ENCODE data around the gene PLAAT2. TPM values are rescaled to one million over a fixed set of nuclear protein-coding genes. Genes with fewer than 3 reads are reported as not detected.
A peak's percentile ranks its signal among the peaks of the same experiment; 100 is the strongest.
"Not testable (repeated sequence)": the region's sequence is repeated elsewhere in the genome, so short reads cannot be mapped to it uniquely, and the experiment has no call there.

Gene PLAAT2
- polyA plus RNA-seq, 3 donors, result 0.37 to 0.68 TPM; not detected in 1

DNA sequence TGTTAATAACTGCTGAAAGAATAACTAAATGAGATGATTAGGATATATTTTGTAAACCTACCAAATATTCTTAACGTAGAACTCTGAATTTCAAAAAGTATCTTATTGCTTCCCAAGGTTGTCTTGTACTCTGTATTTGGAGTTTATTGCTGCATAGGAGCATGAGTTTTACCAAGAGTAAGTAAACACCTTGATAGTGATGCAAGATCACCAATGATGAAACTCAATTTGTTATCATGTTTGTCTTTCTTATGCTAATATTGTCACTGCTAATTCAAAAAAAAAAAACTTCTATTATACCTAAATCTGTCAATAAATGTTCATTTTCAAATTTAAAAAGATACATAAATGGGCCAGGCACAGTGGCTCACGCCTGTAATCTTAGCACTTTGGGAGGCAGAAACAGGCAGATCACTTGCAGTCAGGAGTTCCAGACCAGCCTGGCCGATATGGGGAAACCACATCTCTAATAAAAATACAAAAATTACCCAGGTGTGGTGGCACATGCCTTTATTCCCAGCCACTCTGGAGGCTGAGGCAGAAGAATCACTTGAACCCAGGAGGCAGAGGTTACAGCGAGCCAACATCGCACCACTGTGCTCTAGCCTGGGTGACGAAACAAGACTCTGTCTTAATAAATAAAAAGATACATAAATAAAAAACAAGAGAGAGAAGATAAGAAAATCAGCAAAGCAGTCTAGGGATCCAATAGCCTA, 23.4 kb upstream of the PLAAT2 start:
- DNase-seq (ENCODE audit: extremely low read depth in 1 of 11, low read depth in 9 of 11, low spot score in 4 of 11), result no peak

DNA sequence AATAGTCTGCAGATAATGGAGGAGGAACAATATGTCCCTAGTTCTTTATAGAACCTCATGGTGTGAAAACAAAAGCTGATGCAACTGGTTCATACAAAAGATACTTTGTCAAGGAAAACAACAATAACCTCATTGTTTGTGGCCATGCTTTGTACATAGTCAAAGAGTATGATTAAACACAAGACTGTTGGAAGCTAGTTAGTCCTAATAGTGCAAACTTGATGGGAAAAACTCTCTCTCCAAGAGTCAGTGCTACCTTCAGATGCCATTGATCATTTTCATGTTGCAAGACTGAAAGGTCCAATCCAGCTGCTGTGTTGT, 20.1 kb upstream of the PLAAT2 start:
- no peak for DNase-seq (ENCODE audit: extremely low read depth in 1 of 11, low read depth in 9 of 11, low spot score in 4 of 11)

DNA sequence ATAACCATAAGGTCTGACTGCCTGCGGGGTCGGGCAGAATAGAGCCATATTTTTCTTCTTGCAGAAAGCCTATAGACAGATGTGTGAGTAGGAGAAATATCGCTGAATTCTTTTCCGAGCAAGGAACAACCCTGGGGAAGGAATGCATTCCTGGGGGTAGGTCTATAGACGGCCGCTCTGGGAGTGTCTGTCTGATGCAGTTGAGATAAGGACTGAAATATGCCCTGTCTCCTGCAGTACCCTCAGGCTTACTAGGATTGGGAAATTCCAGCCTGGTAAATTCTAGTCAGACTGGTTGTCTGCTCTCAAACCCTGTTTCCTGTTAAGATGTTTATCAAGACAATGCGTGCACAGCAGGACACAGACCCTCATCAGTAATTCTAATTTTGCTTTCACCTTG, 18.0 kb upstream of the PLAAT2 start:
- DNase-seq (ENCODE audit: extremely low read depth in 1 of 11, low read depth in 9 of 11, low spot score in 4 of 11), result not testable (repeated sequence)

DNA sequence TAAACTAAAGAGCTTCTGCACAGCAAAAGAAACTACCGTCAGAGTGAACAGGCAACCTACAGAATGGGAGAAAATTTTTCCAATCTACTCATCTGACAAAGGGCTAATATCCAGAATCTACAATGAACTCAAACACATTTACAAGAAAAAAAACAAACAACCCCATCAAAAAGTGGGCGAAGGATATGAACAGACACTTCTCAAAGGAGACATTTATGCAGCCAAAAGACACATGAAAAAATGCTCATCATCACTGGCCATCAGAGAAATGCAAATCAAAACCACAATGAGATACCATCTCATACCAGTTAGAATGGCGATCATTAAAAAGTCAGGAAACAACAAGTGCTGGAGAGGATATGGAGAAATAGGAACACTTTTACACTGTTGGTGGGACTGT, 15.7 kb upstream of the PLAAT2 start:
- not testable (repeated sequence) for DNase-seq (ENCODE audit: extremely low read depth in 1 of 11, low read depth in 9 of 11, low spot score in 4 of 11)

DNA sequence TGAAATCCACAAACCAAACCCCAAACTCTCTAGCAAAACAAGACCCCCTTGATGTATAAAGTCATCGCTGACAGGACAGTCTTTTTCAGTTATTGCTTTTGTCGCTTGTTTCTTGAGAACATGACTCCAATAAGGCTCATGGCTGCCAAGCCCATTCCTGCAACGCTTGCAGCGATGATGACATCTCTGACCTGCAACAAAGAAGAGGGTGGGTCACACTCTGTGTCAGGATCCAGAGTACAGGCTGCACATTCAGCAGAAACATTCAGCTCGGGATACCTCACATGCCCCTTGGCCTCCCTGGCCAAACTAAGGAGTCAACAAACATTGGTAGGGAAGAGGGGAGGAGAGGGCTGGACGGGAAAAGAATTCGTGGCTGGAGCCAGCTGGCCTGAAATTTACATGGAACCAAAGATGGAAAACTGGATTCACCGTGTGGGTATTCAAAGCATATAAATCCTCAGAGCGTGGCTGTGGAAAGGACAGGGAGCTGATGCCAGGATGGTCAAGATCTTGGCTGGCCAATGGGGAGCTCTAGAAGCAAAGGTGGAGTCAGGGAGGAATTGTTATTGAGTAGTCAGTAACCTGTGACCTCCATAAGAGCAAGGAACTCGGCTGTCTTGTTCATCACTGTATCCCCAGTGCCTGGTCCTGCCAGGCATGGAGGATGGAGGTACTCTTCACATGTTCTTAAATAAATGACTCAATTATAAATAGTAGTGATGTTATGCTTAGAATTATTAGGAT, 11.8 kb upstream of the PLAAT2 start:
- DNase-seq (ENCODE audit: extremely low read depth in 1 of 11, low read depth in 9 of 11, low spot score in 4 of 11), result no peak

DNA sequence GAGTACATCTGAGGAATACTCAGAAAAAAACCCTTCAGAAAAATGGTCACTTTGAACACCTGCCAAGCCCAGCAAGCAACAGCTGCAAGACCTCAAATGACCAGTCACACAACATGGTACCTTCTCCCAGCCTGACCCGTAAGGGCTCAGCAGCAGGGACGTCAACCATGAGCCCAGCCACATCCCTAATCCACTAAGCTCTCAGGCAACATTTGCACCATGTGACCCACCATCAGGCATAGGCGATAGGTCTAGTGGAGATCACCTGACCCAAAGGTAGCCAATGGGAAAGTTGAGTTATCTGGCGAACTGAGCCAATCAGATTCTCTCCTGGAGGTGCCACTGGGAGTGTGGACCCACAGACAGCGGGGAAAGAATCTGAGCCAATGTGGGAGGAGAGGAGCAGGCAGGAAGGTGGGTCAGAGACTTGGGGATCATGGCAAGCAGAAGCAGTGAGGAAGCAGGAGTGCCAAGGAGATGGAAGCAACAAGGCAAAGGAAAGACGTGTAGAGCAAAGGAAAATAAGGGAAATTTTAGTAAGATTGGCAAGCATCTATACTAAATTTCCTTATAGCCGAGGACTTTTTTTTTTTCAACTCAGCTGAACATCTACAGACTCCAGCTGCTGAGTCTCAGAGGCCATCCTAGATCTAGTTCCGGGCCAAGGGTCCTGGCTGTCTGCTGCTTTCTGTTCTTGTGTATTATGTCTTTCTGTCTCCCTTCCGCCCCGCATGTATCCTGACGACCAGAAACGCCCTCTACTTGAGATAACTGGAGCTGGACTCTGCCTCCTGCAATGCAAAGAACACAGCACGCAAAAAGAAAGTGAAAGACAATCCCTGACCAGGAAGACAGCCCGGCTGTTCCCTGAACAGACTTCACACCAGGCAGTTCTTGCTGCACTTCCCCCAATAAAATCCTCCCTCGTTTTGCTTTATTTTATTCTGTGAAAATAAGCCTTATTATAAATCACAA, 11.0 kb upstream of the PLAAT2 start:
- DNase-seq (ENCODE audit: extremely low read depth in 1 of 11, low read depth in 9 of 11, low spot score in 4 of 11), result peak in 10 of 11 donors; percentile 29 to 67 (median 46)

DNA sequence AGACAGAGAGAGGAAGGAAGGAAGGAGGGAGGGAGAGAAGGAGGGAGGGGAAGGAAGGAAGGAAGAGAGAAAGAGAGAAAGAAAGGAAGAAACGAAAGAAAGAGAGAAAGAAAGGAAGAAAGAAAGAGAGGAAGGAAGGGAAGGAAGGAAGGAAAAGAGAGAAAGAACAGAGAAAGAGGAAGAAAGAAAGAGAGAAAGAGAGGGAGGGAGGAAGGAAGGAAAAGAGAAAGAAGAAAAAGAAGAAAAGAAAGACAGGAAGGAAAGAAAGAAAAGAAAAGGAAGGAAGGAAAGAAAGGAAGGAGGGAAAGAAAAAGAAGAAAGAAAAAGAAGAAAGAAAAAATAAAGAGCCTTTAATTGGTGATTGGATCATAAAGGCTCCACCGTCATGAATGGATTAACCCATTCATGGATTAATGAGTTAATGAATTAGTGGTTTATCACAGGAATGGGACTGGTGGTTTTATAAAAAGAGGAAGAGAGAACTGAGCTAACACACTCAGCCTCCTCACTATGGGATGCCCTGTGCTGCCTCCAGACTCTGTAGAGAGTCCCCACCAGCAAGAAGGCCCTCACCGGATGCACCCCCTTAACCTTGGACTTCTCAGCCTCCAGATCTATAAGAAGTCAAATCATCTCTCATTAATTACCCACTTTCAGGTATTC, 9.0 kb upstream of the PLAAT2 start:
- no peak for DNase-seq (ENCODE audit: extremely low read depth in 1 of 11, low read depth in 9 of 11, low spot score in 4 of 11)

DNA sequence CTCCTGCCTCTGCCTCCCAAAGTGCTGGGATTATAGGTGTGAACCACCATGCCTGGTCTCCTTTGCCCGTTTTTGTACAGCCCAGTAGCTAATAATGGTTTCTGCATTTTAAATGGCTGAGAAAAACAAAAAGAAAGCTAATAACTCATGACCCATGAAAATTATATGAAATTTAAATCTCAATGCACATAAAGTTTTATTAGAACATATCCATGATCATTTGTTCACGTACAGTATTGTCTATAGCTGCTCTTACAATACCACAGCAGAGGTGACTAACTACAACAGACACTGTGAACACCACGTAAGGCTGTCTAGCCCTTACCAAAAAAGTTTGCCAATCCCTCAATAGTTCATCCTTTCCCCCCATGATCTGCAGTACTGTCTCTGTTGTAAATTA, 6.4 kb upstream of the PLAAT2 start:
- no peak for DNase-seq (ENCODE audit: extremely low read depth in 1 of 11, low read depth in 9 of 11, low spot score in 4 of 11)

DNA sequence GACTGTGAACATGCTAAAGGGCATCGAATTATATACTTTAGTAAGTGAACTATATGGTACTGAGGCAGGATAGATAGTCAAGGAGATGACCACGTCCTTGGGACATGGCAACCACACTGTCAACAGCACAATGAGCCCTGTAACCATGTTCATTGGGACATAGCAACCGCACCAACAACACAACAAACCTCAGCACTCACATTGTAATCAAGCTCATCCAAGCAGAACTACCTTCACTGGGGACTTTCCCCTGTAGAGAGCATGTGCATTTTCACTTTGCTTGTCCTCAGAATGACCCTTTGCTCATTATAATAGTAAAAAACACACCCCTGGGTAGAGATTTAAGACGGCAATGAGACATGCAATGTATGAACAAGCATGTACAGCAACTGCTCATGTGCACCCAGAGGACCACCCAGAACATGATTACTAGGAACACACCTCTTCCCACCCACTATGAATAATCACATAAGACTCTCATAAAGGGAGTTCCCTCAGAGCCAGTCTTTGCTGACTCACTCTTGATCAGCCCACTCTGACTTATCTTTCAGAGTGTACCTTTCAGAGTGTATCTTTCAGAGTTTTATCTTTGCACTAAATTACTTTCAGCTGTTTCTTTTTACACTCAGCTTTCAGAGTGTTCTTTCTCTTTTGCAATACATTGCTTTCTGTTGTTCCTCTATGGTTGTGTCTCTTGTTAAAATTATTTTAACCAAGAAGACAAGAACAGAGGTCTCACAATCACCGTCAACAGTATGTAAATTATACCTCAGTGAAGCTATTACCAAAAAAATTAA, 4.1 kb upstream of the PLAAT2 start:
- peak; percentile 36 to 77 (median 56) for DNase-seq (ENCODE audit: extremely low read depth in 1 of 11, low read depth in 9 of 11, low spot score in 4 of 11)

DNA sequence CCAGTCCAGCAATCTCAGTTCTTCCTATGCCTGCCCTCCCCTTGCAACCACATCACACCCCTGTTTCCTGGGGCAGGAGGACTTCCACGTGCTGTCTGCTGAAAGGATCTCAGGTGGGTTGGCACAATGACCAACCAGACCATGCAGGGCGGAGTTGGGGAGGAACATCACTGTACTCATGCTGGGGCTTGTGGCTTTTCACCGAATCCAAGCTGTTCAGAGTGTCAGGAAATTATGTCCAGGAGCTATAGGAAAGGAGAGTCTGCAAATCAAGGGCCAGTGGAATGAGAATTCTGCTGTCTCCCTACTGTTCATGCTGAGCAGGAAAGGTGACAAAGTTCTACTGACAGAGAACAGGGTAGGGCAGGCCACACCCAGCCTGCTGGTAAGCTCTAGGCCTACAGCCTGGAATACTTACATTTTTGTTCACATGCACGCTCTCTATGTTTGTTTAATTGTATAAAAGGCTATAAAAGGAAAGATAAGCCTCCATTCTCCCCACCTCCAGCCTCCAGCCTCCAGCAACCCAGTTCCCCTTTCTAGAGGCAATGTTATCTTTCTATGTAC, 1.7 kb upstream of the PLAAT2 start:
- no peak for DNase-seq (ENCODE audit: extremely low read depth in 1 of 11, low read depth in 9 of 11, low spot score in 4 of 11)

DNA sequence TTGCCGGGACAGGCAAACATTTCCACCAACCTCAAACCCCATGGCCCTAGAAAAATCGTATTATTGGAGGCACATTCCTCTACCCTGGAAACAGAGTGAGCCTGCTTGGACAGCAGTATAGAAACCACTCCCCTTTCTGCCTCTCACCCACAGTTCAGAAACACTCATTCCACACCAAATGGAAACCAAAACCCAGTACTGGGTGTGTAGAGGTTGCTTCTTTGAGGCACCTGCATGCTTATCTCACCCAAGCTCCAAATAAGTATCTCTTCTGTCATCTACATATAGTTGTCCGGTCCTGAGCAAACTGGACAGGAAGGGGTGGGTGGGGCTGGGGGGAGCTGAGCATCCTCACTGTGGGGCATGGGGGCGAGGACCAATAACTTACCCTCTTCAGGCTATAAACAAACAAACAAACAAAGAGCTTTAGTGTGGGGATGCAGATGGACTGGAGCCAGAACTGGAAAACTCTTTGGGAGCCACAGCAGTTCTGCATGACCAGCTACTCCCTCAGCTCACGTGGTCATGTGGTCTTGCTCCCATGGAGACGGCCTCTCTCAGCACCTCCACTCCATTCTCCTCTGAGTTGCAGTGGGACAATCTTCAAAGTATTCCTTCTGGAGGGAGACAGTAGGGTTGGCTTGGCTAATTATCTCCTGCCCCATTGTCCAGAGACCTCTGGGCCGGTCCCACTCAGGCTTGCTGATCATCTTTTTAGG, 1.0 kb upstream of the PLAAT2 start:
- peak in 6 of 11 donors; percentile 24 to 56 (median 42) for DNase-seq (ENCODE audit: extremely low read depth in 1 of 11, low read depth in 9 of 11, low spot score in 4 of 11)

DNA sequence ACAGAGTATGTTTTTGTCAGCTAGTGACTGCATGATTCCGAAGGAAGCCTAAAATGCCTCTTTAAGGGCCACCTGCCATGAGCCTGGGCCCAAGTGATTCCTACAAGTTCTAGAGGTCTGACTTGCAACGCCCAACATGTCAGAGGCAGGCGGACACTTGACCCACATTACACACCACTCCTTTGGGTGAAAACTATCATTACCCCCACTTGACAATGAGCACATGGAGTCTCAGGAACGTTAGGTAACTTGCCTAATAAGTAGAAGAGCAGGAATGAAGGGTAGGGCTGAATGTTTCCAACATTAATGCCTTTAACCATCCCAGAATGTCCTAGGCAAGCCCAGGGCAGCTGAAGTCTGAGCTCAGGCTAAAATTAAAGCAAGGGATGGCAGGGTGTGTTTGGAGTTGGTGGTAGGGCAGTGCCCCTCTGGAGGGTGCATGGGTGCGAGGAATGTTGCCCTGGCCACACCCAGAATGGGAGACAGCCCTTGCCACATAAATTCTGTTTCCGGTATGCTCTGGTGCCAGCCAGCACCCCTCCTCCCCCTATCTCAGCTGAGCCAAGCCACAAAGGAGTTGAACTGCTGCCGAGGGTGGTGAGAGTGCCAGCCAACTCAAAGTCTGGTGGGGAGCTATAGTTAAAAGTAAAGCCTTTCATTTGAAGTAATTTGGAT, 2.5 kb downstream of the PLAAT2 start:
- no peak for DNase-seq (ENCODE audit: extremely low read depth in 1 of 11, low read depth in 9 of 11, low spot score in 4 of 11)

DNA sequence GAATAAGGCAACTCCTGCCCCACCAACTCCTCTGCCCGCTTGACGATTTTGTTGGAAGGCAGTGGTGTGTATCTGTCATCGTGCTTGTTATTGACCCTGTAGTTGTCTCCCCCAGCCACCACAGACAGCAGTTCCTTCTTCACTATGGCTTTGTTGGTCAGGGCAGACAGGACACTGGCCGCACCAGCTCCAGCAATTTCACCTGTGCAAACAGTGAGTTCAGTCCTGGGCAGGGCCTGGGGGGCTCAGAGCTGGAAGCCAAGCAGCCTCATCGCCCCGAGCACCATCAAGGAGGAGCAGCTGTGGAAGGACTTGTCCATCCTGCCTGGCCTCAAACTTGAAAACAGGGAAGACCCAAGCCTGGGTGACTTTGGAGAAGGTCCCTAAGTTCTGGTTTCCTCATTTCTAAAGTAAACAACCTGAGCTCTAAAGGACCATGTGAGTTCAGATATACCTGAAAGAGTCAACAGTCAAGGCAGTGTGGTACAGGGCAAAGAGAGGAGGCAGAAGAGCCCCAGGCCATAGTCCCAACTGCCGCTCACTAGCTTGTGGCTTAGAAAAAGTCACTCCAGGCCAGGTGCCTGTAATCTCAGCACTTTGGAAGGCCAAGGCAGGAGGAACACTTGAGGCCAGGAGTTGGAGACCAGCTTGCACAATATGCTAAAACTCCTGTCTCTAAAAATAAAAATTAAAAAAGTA, 4.6 kb downstream of the PLAAT2 start:
- DNase-seq (ENCODE audit: extremely low read depth in 1 of 11, low read depth in 9 of 11, low spot score in 4 of 11), result no peak

DNA sequence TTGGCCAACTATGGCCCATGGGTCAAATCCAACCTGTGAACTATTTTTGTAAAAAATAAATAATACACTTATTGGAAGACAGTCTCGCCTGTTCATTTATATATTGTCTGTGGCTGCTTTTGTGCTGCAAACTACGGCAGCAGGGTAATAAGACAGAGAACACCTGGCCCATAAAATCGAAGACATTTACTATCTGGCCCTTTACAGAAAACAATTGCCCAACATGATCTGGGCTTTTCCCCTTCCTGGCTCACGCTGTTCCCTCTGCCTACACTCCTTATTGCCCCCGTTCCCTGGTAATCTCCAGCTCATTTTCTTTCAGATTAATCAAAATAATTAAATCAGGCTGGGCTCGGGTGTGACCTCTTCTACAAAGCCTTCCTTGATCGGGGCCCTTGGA, 5.6 kb downstream of the PLAAT2 start:
- no peak for DNase-seq (ENCODE audit: extremely low read depth in 1 of 11, low read depth in 9 of 11, low spot score in 4 of 11)

DNA sequence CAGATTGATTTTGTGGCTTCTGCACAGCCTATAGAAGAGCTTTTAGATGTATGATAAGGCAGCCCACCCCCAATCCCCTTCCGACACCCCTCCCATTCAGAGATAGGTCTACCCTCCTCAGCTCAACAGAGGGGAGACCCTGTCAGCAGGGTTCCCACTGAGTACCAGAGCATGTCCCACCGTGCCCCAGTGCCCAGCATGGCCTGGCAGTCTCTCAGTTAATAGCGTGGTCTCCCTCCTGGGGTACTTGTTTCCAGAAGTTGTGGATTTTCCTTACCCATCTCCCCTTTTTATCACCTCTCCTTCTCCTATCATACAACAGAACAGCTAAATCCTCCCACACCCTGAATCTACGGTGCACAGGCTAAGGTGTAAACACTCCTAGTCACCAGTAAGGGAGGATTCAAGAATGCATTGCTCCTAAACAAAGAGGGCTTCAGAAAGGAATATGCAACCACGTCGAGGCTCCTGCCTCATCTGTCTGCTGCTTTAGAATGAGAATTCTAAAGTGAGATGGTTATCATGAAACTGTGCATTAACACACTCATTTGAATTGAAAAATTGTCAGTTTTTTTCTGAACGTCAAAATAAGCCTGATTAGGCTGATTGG, 6.7 kb downstream of the PLAAT2 start:
- DNase-seq (ENCODE audit: extremely low read depth in 1 of 11, low read depth in 9 of 11, low spot score in 4 of 11), result no peak

DNA sequence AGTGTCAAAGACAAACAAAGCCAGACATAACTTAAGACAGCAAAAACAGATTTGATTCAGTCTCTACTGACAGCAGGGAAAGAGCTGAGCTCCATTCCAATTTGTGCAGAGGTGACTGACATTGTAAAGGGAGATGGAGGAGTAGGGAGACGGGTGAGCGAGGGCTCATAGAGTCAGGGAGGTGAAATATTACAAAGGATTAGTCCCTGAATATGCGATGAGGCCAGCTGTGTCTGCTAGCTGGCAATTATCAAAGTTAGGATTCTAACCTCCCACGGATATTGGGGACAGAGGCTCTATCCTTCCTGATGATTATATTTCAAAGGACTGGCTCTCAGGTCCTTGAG, 8.3 kb downstream of the PLAAT2 start:
- no peak for DNase-seq (ENCODE audit: extremely low read depth in 1 of 11, low read depth in 9 of 11, low spot score in 4 of 11)
